Body of pancreas (tissue), 4 donors: ENCODE data around the gene PLCB4. TPM values are rescaled to one million over a fixed set of nuclear protein-coding genes. Genes with fewer than 3 reads are reported as not detected.

Experiments used
- ATAC-seq: fragments of 150-250 bp; one replicate; pipeline ENCODE4 v1.9.1; 2016
- DNase-seq, 4 donors: peaks; one replicate each; pipeline ENCODE4 v3.0.0-alpha.2; 2019
- H3K27ac ChIP-seq, 4 donors: fragments of 200-600 bp; sonication (generic); 1 replicate in 3 of 4; 2 replicates in 1 of 4; pipeline versions ENCODE4 v1.5.1 to v1.6.1; 2016 to 2019; ENCODE audit warnings: mild to moderate bottlenecking in 1 of 4, mixed read lengths in 1 of 4, moderate library complexity in 1 of 4
- H3K27me3 ChIP-seq, 2 donors: fragments of 200-600 bp; sonication (generic); one replicate each; pipeline ENCODE4 v1.6.0; 2016; ENCODE audit warnings: mild to moderate bottlenecking in 1 of 2
- H3K36me3 ChIP-seq, 2 donors: fragments of 200-600 bp; sonication (generic); replicated peaks in 1 of 2; 2 replicates each; pipeline ENCODE4 v1.5.1; 2016; ENCODE audit warnings: low read depth in 2 of 2; ENCODE audit not compliant: insufficient read depth in 1 of 2
- H3K4me1 ChIP-seq: fragments of 200-600 bp; sonication (generic); one replicate; pipeline ENCODE4 v1.6.0; 2016
- H3K4me3 ChIP-seq, 2 donors: fragments of 200-600 bp; sonication (generic); 1 replicate in 1 of 2; 2 replicates in 1 of 2; pipeline ENCODE4 v1.5.1; 2016 to 2019
- H3K9me3 ChIP-seq, 3 donors: fragments of 200-600 bp; sonication (generic); 1 replicate in 2 of 3; 2 replicates in 1 of 3; pipeline ENCODE4 v1.5.1; 2016
- CTCF ChIP-seq, 7 experiments: fragments of 450-650 bp in 4 of 7; fragments of 200-600 bp in 3 of 7; sonication (generic) in 3 of 7; IDR thresholded peaks; one replicate each; pipeline ENCODE4 v1.5.1; 2016 to 2019; ENCODE audit warnings: antibody characterized with exemption in 7 of 7
- POLR2A ChIP-seq, 3 donors: fragments of 450-650 bp; IDR thresholded peaks; one replicate each; pipeline ENCODE4 v1.6.1; 2016; ENCODE audit warnings: antibody characterized with exemption in 3 of 3, mild to moderate bottlenecking in 2 of 3
- WGBS, 2 donors: methylation state at CpG; one replicate each; pipeline ENCODE4 v1.1.5; 2017; 5-methylcytosine and 5-hydroxymethylcytosine counted together
- intact Hi-C: fragments of 100-400 bp; cut with DNase I; formaldehyde crosslinking; loops from one replicate; pipeline ENCODE4 v1.15.1; 2023
- total RNA-seq, 2 donors: library from RNA; depleted of rRNA; stranded (reverse); fragments of >200 nt; gene quantifications; one replicate each; pipeline ENCODE4 v1.1.0, GENCODE V29; 2016

The PLCB4 gene
- total RNA-seq, 2 donors from 2014 or later, result 1.3 to 3.4 TPM

- Histone ChIP-seq H3K36me3 (no peaks in the 10 kb centered on the region), H3K27ac (no peak overlapping the region), H3K4me1 (no peaks in the 10 kb centered on the region), H3K9me3 (no peaks in the 10 kb centered on the region), H3K27me3 (no peaks in the 10 kb centered on the region), H3K4me3 (no peak overlapping the region)
- intact Hi-C loops, result no loop called here
- no peak for TF ChIP-seq POLR2A (IDR thresholded peaks at IDR 0.05)
- DNase-seq, result no peak
- ATAC-seq, result no peak
- WGBS, 2 donors, result 71 to 74% methylated on average over 4 of the region's 4 CpGs
Measured at GRCh38 chr20:9498322-9498721, 429.4 kb downstream of the PLCB4 start.

- no peaks in the 10 kb centered on the region for H3K27me3 ChIP-seq
- no peaks in the 10 kb centered on the region for H3K9me3 ChIP-seq
- no peak for ATAC-seq
- no peak overlapping the region for H3K27ac ChIP-seq
- intact Hi-C loops, result no loop called here
- no peak overlapping the region for H3K4me3 ChIP-seq
- WGBS, 2 donors, result 67 to 82% methylated on average over 5 of the region's 5 CpGs
- TF ChIP-seq POLR2A (IDR thresholded peaks at IDR 0.05) (no peak), CTCF (IDR thresholded peaks at IDR 0.05) (no peak)
- H3K4me1 ChIP-seq, result no peaks in the 10 kb centered on the region
- no peak for DNase-seq
- no peaks in the 10 kb centered on the region for H3K36me3 ChIP-seq
Measured at GRCh38 chr20:9499126-9499899, 430.4 kb downstream of the PLCB4 start.

DNA sequence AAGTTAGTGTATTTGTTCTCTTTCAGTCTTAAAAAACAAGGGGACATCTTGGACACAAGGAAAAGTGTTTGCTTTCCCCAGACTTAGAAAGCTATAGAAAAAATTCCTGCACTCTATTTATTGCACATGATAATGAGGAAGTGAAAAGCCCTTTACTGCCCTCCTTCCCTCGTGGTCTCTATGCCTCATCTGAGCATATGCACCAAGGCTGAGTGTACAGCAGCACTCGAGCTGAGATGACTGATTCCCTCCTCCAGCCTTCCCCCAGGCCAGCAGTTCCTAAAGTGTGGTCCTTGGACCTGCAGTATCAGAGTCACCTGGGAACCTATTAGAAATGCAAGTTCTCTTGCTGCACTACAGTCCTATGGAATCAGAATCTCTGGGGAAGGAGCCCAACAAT lies 431.2 kb downstream of the PLCB4 start:
- H3K36me3 ChIP-seq, result no peaks in the 10 kb centered on the region
- peaks cover 0 to 2% of the 10 kb centered on the region in 2 donors for H3K27me3 ChIP-seq
- ATAC-seq (no peak), DNase-seq (peak in 1 of 4 donors; percentile 17)
- no peaks in the 10 kb centered on the region for H3K9me3 ChIP-seq
- H3K4me1 ChIP-seq, result no peaks in the 10 kb centered on the region
- no peak overlapping the region for H3K27ac ChIP-seq
- no peak for TF ChIP-seq POLR2A (IDR thresholded peaks at IDR 0.05)
- no peak for TF ChIP-seq CTCF (IDR thresholded peaks at IDR 0.05)
- WGBS, 2 donors, result 19 to 23% methylated on average over 2 of the region's 2 CpGs
- no peak overlapping the region for H3K4me3 ChIP-seq
- intact Hi-C loops, result no loop called here

GRCh38 chr20:9501473-9501872 lies 432.6 kb downstream of the PLCB4 start:
- Histone ChIP-seq H3K36me3 (no peaks in the 10 kb centered on the region), H3K27ac (no peak overlapping the region), H3K4me1 (peaks cover 3% of the 10 kb centered on the region), H3K4me3 (no peak overlapping the region), H3K27me3 (peaks cover 0 to 16% of the 10 kb centered on the region in 2 donors), H3K9me3 (no peaks in the 10 kb centered on the region)
- ATAC-seq (no peak), DNase-seq (no peak)
- intact Hi-C loops, result no loop called here
- 62 to 66% methylated on average over 2 of the region's 2 CpGs for WGBS, 2 donors
- TF ChIP-seq CTCF (IDR thresholded peaks at IDR 0.05) (no peak), POLR2A (IDR thresholded peaks at IDR 0.05) (no peak)

DNA sequence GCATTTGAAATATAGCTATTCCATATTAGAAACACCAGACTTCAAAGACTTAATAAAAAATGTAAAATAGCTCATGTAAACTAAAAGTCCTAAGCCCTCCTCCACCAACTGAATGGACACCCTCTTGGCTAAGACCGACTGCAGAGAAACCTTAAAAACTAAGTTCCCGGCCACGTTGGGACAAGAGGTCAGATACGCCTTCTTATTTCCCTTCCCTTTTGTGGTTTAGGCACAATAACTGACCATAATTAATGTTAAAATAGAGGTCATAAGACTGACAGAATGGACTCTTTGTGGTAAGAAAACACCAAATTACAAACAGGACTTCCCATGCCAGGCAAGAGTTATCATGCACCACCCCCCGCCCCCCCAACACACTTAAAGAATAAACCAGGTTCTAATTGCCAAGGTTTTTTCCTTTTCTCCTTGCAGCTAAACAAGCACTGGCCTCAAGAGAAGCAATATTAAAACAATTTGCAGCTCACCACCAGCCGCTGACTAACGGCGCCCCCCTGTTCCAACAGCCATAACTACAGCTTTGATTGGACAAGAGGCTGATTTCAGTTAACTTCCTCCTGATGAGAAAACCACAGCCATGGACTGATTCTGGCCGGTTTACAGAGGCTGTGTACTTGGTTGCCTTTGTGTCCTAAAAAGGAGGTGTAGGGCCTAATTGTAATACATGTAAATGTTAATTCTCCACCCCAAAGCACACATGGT lies 434.8 kb downstream of the PLCB4 start:
- intact Hi-C loops, result no loop called here
- Histone ChIP-seq H3K27ac (no peak overlapping the region), H3K36me3 (no peaks in the 10 kb centered on the region), H3K27me3 (peaks cover 0 to 17% of the 10 kb centered on the region in 2 donors), H3K4me3 (no peak overlapping the region), H3K4me1 (peaks cover 9% of the 10 kb centered on the region), H3K9me3 (no peaks in the 10 kb centered on the region)
- WGBS, 2 donors, result 37 to 46% methylated on average over 9 of the region's 9 CpGs
- TF ChIP-seq CTCF (IDR thresholded peaks at IDR 0.05) (no peak), POLR2A (IDR thresholded peaks at IDR 0.05) (no peak)
- peak in 1 of 4 donors; percentile 14 for DNase-seq
- no peak for ATAC-seq
